ENCODE data around the gene ABCC11. TPM values are rescaled to one million over a fixed set of nuclear protein-coding genes. Genes with fewer than 3 reads are reported as not detected.

The ABCC11 gene
- total and polyA plus RNA-seq, 2 experiments from 2014 or later: 0.10 TPM; not detected in 1

GRCh38 chr16:48153774-48154173 is 93.6 kb downstream of the ABCC11 start:
- no peak for DNase-seq (ENCODE audit: low spot score)
- TF ChIP-seq ZNF462 (CRISPR knock-in tag; IDR thresholded peaks at IDR 0.05): no peak
- no peak for TF ChIP-seq ZNF114 (CRISPR knock-in tag; IDR thresholded peaks at IDR 0.05)
- no peak for TF ChIP-seq CTCF (conservative IDR thresholded peaks at IDR 0.05; ENCODE audit: low read depth in 2 of 2)
- no peak for TF ChIP-seq REST (IDR thresholded peaks at IDR 0.05; ENCODE audit: unreplicated experiment)
- TF ChIP-seq CREB1 (CRISPR knock-in tag; IDR thresholded peaks at IDR 0.05; ENCODE audit: low read depth): no peak
- no peak for TF ChIP-seq NANOG (IDR thresholded peaks at IDR 0.05; ENCODE audit: borderline replicate concordance)
- TF ChIP-seq ETS1 (IDR thresholded peaks at IDR 0.05): no peak
- no peak for TF ChIP-seq POLR2AphosphoS5 (IDR thresholded peaks at IDR 0.05; ENCODE audit: low read depth)
- TF ChIP-seq STAT1 (IDR thresholded peaks at IDR 0.05; ENCODE audit: unreplicated experiment): no peak
- TF ChIP-seq ZNF331 (CRISPR knock-in tag; IDR thresholded peaks at IDR 0.05; ENCODE audit: low read depth): no peak
- no peak for TF ChIP-seq EZH2phosphoT487 (IDR thresholded peaks at IDR 0.05; ENCODE audit: unreplicated experiment)
- TF ChIP-seq JUNB (IDR thresholded peaks at IDR 0.05; ENCODE audit: unreplicated experiment): no peak
- TF ChIP-seq EZH2 (IDR thresholded peaks at IDR 0.05; ENCODE audit: low read depth, unreplicated experiment): no peak
- Histone ChIP-seq H3K9me2 (ENCODE audit: insufficient read depth) (no peaks in the 10 kb centered on the region), H3K4me1 (ENCODE audit: insufficient read depth) (no peaks in the 10 kb centered on the region), H4K20me1 (replicated peaks; ENCODE audit: insufficient read depth) (no peaks in the 10 kb centered on the region), H3K36me3 (ENCODE audit: insufficient read depth) (no peaks in the 10 kb centered on the region), H2AFZ (no peak overlapping the region), H3F3A (replicated peaks; ENCODE audit: low read depth) (no peaks in the 10 kb centered on the region), H3K4me3 (no peak overlapping the region), H3K27me3 (ENCODE audit: insufficient read depth) (no peaks in the 10 kb centered on the region), H3K4me2 (no peak overlapping the region), H3K27ac (ENCODE audit: low read depth) (no peak overlapping the region), H3K79me2 (replicated peaks; ENCODE audit: insufficient read depth) (no peaks in the 10 kb centered on the region)
- H3K27ac Mint-ChIP-seq: no peak overlapping the region
- no peak for ATAC-seq
- H3K9me3 Mint-ChIP-seq: peaks cover 8% of the 10 kb centered on the region; the same call in 2 of the 3 replicates
- no peak overlapping the region for H3K4me3 Mint-ChIP-seq
- H3K27me3 Mint-ChIP-seq (ENCODE audit: insufficient read depth, low read depth, poor library complexity): peaks cover 4% of the 10 kb centered on the region
- H3K36me3 Mint-ChIP-seq (ENCODE audit: low read depth): no peaks in the 10 kb centered on the region
- no peaks in the 10 kb centered on the region; the same call in 1 of the 3 replicates for H3K4me1 Mint-ChIP-seq
